ENCODE data around the gene ST8SIA2.

The ST8SIA2 gene

DNA sequence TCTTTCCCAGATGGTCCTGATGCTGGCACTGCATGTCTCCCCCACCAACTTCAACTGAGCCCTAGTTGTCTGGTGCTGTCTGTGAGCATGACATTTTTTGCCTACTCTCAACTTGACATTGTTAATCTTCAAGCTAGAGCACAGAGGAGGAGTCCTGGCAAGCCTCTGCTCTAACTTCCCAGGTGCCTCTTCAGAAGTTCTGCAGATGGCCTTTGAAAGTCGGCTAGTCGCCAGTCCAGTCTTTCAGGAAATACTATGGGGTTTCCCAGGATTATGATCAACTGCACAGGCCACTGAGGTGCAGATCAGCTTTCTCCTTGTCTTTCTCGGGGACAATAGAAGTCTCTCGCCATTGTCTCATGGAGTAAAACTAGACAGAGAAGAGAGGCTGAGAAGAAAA lies 86.7 kb downstream of the ST8SIA2 start:
- in situ Hi-C loops (cut with MboI; ENCODE audit: low sequenced_read_pairs): no loop called here

DNA sequence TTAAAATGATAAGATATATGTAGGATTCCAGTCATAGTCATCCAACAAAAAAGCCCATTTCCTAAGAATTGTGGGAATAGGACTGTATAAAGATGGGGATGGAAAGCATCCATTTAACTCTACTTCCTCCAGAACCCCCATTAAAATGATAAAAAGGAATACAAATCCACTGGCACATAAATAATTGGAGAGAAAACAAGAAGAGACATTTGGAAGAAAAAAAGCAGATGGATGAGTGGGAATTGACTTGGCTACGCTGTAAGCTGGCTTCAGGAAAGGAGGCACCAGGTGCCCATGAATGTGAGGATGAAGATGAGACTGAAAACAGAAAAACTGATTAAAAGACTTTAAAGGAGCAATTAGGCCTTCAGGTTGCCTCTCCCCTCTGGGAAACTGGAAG lies 91.8 kb downstream of the ST8SIA2 start:
- in situ Hi-C loops (cut with MboI; ENCODE audit: low sequenced_read_pairs): no loop called here

DNA sequence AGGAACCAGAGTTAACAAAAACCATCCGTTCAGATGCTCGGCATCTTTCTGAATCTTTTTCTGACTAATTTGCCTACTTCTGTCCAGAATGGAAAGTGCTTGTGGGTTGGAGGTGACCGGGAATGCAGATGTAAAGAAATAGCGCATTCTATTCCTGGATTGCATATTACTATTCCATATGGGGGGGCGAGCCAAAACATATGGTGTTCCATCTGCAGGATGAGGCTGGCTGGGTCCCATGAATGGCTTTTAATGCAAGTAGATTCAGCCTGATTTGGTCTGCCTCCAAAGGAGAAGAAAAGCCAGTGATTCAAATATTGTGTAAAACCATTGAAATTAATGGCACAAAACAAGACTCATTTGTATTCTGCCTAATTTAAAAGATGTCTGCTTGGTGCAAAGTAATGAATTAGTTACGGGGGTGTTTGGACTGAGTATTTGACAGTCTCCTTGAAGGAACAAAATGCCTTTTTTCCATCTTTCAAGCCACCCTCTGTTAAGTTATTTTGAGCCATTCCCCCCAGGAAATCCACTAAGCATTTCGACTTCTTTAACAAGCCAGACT lies 99.0 kb downstream of the ST8SIA2 start:
- in situ Hi-C loops (cut with MboI; ENCODE audit: low sequenced_read_pairs): no loop called here

DNA sequence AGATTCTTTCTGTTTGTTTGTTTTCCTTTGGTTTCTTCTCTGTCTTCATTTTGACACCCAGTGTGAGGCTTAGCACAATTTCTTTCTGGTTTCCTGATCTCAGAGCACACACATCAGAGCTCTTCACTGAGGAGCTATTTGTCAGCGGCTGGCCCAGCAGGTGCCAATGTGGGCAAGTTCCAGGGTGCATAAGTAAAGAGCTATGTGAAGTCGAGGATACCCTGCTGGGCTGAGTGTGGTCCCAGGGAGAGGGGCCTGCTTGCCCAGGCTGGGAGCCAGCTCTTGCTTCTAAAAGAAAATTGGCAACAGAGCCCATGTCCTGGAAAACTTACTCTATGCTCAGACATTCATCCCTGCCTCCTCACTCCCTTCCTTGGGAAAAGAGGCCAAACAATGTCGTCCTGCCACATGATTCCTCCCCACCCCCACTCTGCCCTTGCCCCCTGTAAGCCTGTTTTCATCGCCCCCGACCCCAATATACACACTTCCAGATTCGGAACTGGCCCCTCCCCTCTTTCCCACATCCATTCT lies 101.2 kb downstream of the ST8SIA2 start:
- in situ Hi-C loops (cut with MboI; ENCODE audit: low sequenced_read_pairs): no loop called here

DNA sequence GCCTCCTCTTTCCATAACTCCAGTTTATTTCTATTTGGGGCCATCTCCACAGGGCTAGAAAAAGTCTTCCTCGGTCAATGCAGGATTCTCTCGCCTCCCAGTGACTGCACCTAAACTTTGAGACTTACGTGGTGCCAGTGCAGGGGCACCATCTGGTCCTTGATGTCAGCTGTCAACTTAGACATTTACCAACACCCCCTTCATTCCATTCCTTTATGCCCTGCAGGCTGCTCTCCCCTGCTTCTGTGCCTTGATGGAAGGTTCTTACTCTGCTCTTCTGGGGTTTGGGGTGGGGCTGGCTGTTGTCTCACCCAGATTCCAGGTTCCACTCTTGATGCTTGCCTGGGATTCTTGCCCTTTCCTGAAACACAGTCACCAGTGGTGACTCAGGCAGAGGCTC lies 101.8 kb downstream of the ST8SIA2 start:
- in situ Hi-C loops (cut with MboI; ENCODE audit: low sequenced_read_pairs): no loop called here

DNA sequence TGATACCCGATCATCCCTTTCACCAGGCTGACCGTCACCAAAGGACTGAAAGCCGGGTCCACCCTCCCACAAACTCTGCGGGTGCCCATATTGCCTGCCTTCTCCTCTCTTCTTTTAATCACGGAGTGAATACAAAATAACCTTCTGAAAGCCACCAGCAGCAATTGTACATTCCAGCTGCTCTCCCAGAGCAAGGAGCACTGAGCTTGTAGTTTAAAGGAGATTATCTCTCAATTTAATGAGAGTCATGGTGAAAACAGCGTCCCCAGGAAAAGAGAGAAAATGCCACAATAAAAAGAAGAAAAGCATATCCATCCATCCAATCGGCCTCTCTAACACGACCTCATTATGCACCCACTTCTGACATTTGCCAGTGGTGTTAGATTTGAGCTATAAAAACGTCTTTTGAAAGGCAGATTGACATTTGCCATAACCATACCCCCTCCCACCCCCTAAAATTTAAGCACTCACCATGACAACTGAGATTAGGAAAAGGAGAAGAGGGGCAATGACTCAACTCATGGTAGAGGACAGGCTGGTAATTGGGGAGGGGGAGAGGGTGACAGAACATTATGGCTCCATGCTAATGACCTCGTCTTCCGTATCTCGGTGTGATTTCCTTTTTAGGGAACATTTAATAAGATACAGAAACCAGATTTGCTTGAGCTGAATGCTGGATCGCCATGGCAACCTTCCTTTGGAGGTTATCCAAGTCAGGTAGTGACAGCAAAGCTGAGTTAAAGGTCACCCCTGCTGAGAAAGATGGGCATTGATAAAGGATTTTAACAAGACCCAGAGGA lies 106.2 kb downstream of the ST8SIA2 start:
- in situ Hi-C loops (cut with MboI; ENCODE audit: low sequenced_read_pairs): no loop called here

DNA sequence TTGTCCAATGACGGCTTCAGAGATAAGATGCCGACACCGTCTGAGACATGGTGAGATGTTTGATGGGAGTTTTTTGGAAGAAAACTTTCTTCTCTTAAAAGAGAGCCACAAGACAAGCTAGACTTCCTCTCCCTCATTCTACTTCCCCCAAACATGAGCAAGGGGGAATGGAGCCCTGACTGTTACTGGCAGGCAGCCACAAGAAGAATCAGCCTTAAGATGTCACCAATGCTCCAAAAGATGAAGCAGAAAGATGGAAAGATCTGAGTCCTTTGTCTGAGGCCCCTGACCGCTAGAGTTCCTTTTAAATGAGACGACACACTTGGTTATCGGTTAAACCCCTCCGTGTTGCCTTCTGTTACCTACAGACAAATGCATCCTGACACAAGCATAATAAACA lies 108.7 kb downstream of the ST8SIA2 start:
- in situ Hi-C loops (cut with MboI; ENCODE audit: low sequenced_read_pairs): no loop called here

DNA sequence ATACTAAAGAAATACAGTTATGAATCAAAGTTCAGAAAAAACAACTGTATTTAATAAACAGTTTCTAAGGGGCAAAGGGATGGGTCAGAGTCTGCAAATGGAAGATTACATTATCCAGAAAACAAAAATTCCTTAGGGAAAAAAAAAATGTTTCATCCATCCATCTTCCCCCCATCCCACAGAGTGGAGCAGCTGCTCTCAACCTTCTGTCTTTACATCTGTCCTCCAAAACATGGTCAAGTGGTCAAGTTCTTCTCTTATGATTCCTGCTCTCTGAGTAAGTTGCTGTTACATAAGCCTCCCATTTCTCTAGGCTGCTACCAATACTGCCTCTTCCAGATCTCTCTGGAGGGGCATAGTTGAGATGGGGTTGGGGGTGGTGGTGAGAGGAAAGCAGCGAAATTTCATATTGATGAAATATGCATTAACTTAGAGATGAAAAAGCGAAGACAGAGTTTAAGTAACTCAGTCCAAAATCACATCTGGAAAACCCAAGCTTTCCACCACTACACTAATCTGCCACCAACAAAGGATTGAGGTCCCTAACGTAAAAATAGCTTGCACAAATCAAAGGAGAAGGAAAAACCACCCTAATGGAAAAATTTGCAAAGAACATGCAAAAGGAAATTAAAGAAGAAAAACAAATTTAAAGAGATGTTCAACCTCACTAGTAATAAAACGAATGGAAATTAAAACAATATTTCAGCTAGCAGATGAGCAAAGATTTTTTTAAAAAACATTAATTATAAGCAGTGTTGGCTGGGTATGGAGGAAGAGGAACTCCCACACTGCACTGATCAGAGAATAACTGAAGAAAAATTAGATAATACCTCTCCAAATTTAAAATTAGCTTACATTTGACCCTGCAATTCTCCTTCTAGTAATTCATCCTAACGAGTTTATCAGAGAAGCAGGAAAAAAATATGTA lies 109.5 kb downstream of the ST8SIA2 start:
- in situ Hi-C loops (cut with MboI; ENCODE audit: low sequenced_read_pairs): no loop called here

DNA sequence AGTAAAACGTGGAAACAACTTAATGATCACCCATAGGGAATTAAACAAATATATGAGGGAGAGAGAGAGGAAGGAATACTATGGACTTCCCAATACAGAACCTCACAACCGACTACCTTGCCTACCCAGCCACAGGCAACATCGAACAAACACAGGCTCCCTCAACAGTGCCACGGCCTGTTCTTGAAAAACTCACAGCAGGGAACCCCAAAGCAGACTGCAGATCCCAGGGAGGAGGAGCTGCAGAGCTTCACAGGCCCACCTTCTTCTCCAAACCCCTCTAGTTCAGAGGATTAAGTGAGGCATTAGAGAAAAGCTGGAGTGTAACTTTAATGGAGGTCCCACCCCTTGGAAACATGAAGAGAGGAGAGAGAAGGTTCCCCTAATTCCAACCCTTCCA lies 110.2 kb downstream of the ST8SIA2 start:
- in situ Hi-C loops (cut with MboI; ENCODE audit: low sequenced_read_pairs): no loop called here

DNA sequence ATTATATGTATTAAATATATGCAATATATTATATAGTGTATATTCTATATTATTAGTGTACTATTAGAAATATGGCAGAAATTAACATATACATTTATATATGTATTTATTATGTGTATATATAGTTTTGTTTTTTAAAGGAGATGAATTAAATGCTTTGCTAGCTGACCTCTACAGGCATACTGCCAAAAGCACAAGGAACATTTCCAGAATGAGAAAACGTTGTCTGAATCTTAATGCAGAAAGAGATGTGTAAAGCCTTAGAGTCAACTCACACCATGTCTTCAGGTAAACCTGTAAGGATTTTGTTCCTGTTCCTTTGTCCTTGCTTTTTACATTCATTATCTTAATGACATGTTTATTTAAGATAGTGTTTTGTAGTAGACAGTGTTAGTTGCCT lies 111.9 kb downstream of the ST8SIA2 start:
- in situ Hi-C loops (cut with MboI; ENCODE audit: low sequenced_read_pairs): no loop called here

DNA sequence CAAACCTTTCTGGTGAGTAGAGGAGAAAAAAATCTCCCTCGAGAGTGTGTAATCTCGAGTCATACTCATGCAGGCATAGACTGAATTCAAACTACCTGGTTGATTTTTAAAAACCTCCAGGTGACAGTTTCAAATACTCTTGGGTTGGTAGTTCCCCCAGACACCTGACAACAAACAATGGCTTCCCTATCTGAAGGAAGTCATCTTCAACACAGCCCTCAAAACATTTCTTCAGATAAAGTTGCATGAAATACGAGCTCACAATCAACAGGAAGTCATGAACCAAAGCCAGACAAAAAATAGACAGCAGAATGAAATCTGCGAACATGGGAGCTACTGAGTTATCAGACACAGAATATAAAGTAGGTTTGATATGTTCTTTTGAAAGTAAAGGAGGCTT lies 112.8 kb downstream of the ST8SIA2 start:
- in situ Hi-C loops (cut with MboI; ENCODE audit: low sequenced_read_pairs): no loop called here

DNA sequence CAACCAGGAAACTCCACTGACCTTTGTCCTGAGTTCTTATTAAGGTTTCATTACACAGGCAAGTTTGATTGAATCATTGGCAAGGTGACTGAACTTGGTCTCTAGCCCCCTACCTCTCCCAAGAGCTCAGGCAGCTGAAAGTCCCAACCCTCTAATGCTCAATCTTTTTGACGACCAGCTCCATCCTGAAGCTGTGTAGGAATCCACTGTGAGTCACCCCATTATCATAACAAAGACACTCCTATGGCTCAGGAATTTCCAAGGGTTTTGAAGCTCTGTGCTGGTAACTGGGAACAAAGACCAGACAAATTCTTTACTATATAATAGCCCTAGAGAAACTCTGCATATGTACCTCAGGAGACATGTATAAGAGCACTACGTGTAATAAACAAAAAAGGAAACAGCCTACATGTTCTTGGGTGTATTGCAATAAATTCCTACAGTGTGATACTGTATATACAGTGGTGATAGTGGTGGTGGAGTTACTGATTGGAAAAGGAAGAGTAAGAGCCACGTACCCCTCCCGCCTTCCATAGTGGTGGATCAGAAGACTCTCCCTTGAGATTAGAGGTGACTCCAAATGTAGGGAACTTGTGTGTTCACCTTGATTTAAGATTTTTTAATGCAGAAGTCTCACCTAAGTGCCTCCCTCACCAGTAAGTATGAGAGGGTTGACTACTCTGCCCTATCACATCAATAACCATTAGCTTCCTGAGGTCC lies 116.6 kb downstream of the ST8SIA2 start:
- in situ Hi-C loops (cut with MboI; ENCODE audit: low sequenced_read_pairs): no loop called here

Measured in HL-60/S4 treated with retinoic acid at 250 ng/mL for 4 days and 3 days (cell line).